GM19324 (cell line): Measurements from ENCODE around the gene CREBL2.
"Not testable (repeated sequence)": the region's sequence is repeated elsewhere in the genome, so short reads cannot be mapped to it uniquely, and the experiment has no call there.

ENCODE experiments used
- ATAC-seq: cut with Tn5 transposase; IDR thresholded peaks from one replicate; pipeline ENCODE4 v1.9.1; 2021; ENCODE audit warnings: mild to moderate bottlenecking, moderate library complexity; ENCODE audit not compliant: unreplicated experiment, low FRiP score

The CREBL2 gene

DNA sequence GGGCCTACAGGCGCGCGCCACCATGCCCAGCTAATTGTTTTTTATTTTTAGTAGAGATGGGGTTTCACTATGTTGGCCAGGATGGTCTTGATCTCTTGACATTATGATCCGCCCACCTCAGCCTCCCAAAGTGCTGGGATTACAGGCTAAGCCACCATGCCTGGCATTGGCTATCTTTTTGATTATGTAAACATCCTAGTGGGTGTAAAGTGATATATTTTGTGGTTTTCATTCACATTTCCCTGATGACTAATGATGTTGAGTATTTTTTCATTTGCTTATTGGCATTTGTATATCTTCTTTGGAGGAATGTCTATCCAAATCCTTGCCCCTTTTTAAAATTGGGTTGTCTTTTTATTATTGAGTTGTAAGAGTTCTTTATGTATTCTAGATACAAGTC, 16.3 kb downstream of the CREBL2 start:
- ATAC-seq: no peak

DNA sequence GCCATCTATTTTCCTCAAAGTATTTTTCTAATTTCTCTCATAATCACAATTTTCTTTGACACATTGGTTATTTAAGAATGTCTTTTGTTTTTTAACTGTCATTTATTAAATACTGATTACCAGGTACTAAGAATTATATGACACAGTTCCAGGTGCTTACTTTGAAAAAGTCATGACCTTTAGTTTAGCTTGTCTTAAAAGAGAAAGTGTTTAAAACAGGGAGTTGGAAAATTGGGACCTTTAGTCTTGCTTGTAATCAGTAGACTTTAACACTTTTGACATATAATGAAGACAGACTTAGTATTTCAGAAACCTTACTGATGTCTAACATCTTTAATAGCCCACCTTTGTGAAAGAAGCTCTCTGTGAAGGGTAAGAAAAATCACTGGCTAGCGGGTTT, 19.2 kb downstream of the CREBL2 start:
- ATAC-seq: no peak

DNA sequence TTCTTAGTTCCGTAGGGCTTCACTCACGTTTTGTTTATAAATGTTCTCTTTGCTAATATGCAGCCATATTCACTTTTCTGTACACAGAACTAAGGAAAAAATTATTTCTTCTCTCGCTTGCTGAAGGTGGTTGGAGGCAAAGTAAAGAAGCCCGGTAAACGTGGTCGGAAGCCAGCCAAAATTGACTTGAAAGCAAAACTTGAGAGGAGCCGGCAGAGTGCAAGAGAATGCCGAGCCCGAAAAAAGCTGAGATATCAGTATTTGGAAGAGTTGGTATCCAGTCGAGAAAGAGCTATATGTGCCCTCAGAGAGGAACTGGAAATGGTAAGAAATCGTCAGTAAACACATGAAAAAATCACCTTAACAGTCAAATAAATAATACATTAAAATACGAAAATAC, 24.0 kb downstream of the CREBL2 start:
- no peak for ATAC-seq

DNA sequence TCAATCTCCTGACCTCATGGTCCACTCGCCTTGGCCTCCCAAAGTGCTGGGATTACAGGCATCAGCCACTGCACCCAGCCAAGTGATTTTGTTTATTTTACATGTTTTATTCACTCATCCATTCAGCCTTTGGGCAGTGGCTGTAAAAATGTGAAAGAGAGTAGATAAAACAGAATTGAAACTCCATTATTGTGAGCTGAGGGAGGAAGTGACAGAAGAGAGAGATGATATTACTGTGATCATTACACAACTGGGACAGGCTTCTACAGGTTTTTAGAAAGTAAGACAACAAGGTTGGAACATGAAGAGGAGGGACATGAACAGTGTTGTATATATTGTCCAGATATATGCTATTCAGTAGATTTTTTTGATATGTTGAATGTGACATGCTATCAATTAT, 25.0 kb downstream of the CREBL2 start:
- ATAC-seq: no peak

DNA sequence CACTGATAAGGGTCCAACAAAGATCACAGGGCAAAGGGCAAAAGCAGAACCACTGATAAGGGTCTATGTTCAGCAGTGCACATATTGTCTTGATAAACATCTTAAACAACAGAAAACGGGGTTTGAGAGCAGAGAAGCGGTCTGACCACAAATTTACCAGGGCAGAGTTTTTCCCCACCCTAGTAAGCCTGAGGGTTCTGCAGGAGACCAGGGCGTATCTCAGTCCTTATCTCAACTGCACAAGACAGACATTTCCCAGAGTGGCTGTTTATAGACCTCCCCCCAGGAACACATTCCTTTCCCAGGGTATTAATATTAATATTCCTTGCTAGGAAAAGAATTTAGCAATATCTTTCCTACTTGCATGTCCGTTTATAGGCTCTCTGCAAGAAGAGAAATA, 28.3 kb downstream of the CREBL2 start:
- not testable (repeated sequence) for ATAC-seq

DNA sequence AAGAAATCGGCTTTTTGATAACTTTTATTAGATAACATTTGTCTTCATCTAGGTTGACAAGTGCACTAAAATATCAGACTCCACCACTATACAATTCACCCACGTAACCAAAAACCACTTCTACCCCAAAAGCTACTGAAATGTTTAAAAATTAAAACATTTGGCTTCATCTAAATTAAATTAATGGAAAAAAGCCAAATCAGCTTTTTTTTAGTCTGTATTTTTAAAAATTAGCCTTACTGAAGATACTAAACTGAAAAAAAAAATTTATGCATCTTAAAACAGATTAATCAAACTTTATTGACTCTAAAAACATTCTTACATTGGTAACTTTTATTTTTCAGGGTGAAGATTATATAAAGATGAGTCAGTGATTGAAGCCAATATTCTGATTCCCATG, 30.0 kb downstream of the CREBL2 start:
- no peak for ATAC-seq

DNA sequence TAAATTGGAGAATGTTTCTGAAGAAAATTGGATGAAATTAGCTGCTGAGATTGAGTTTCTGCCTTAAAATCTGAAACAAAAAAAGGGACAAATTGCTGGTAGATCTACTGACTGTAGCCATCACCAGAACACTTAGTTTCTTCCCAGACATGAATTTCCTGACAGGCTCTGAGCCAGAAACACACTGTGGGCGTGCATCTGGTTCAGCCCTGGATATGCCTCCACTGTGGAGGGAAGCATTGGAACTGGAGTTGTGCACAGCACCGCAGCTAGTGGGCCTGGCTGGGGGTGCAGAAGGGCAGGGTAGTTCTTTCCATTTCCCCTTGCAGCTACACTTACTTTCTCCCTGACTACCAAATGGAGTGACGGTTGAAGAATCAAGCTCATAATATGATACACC, 31.2 kb downstream of the CREBL2 start:
- no peak for ATAC-seq

DNA sequence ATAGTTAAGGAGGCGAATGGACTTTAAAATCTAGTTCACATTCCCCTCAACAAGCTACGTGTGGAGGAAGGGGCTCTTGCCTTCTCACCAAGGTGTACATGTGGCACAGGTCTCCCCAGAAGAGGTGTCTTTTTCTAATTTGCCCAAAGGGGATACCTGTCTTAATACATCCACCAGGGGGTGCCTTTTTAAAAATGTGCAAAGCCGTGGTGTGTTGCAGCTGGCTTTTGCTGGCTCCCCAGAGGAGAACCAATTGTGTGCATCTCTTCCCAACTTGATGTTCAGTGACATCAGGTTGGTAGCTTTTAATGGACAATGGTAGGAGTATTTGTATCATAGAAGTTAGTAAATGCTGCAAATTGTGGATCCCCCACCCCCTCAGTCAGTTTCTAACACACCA, 33.8 kb downstream of the CREBL2 start:
- no peak for ATAC-seq

DNA sequence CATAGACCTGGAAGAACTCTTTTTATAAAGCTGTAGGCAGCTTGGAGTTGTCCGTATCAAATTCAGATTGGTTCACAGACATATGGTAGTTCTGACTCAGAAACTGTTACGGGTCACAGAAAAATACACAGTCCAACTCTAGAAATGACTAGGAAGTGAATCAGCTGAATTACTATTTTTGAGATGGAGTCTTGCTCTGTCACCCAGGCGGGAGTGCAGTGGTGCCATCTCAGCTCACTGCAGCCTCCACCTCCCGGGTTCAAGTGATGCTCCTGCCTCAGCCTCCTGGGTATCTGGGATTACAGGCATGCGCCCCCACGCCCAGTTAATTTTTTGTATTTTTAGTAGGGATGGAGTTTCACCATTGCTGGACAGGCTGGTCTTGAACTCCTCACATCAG, 34.3 kb downstream of the CREBL2 start:
- ATAC-seq: not testable (repeated sequence)

DNA sequence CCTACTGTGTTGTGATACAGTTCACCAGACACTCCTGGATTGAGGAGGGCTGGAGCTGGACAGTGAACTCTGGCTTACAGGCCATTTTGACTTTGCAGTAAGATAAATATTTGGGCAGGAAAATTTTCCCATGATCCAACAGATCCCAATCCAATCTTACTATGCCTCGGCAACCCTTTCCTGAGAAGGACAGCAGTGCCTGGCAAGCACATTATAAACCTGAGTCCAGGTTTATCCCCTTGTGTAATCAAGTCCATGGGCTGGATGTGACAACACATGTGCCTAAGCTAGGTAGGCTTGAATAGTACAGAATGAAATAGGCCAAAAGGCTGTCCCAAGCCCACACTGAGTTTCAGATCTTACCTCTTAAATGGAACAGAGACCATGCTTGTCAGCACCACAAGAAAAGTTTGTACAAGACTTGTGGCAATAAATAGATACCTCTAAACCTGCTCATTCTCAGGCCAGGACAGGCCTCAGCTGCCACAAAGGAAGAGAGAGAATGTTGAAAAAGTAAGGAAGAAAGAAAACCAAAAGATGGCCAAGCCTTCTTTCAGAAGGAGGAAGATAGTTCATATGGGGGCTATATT, 34.9 kb downstream of the CREBL2 start:
- no peak for ATAC-seq

DNA sequence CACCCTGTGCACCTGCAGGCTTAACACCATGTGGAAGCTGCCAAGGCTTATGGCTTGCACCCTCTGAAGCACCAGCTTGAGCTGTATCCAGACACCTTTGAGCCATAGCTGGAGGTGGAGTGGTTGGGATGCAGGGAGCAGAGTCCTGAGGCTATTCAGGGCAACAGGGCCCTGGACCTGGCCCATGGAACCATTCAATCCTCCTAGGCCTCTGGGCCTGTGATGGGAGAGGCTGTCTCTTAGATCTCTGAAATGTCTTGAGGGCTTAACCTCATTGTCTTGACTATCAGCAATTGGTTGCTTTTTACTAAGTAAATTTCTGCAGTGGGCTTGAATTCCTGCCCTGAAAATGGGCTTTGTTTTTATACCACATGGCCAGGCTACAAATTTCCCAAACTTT, 36.6 kb downstream of the CREBL2 start:
- no peak for ATAC-seq

DNA sequence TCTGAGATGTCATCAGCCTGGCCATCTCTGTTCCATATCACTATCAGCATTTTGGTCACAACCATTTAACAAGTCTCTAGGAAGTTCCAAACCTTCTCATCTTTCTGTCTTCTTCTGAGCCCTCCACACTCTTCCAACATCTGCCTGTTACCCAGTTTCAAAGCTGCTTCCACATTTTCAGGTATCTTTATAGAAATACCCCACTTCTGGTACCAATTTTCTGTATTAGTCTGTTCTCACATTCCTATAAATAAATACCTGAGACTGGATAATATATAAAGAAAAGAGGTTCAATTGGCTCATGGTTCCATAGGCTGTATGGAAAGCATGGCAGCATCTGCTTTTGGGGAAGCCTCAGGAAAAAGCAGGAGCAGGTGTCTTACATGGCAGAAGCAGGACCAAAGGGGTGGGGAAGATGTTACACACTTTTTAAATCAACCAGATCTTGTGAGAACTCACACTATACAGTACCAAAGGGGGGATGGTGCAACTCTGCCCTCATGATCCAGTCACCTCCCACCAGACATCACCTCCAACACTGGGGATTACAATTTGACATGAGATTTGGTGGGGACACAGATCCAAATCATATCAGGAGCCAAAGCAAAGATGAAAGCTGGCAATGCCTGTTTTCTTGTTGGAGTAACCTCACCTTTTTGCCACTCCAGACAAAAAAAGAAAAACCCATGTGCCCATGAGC, 37.4 kb downstream of the CREBL2 start:
- no peak for ATAC-seq

DNA sequence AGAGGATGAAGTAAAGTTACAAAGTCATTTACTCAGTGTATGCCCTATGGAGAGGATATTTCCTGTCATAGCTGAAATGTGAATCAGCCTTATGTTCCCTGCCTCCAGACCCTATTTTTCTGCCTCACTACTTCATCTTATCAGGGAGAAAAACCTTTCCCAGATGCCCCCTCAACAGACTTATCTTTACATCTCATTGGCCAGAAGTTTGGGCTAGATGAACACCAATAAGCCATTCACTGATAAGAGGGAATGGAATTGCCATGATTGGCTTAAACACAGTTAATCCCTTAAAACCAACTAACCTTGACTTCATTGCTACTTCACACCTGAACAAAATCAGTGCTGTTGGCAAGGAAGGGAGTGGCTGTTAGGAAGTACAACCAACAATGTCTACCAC, 40.1 kb downstream of the CREBL2 start:
- ATAC-seq: no peak

DNA sequence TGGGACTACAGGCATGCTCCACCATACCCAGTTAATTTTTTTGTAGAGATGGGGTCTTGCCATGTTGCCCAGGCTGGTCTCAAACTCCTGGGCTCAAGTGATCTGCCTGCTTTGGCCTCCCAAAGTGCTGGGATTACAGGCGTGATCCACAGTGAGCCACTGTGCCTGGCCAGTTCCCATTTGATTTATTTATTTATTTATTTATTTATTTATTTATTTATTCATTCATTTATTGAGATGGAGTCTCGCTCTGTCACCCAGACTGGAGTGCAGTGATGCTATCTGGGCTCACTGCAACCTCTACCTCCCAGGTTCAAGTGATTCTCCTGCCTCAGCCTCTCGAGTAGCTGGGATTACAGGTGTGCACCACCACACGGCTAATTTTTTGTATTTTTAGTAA, 41.0 kb downstream of the CREBL2 start:
- ATAC-seq: not testable (repeated sequence)

DNA sequence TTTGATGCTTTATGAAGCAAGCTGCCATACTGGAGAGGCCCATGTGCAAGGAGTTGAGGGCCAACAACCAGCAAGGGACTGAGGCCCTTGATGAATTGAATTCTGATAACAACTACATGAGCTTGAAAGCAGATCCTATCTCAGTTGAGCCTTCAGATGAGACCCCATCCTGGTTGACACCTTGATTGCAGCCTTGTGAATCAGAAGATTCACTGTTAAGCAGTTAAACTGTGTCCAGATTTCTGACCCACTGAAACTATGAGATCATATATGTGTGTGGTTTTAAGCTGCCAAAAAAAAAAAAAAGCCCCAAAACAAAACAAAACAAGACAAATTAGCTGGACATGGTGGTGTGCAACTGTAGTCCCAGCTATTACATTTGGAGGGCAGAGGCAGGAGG, 42.2 kb downstream of the CREBL2 start:
- no peak for ATAC-seq

DNA sequence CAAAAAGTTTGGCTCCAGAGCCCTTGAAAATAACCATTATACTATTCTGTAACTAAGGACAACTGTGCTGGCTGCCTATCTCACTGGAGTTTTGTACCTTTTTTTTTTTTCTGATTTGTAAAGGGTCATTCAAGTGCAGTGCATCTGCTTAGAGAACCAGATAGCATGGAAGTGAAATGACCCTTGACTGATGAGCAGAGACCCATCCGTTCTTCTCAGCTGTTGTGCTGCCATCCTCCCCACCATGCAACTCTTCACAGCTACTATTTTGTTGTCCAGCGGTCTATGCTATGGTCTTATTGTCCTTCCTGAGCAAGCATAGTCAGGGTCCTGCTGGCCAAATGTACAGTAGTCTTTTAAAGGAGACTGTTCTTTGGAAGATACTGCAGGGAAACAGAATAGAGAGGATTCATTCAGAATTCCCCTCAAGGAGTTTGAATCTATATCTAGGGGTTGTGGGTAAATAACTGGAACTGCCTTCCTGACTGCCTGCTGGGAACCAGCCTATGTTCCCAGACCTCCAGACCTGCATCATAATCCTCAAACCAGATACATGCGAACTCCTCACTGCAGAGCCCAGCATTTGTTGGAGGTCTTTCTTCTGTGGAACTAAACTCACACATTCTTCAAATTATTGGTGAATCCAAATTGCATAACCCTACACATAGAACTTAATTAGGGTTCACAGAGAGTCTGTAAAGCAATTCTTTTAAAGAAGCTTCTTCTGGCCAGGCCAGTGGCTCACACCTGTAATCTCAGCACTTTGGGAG, 43.2 kb downstream of the CREBL2 start:
- no peak for ATAC-seq

DNA sequence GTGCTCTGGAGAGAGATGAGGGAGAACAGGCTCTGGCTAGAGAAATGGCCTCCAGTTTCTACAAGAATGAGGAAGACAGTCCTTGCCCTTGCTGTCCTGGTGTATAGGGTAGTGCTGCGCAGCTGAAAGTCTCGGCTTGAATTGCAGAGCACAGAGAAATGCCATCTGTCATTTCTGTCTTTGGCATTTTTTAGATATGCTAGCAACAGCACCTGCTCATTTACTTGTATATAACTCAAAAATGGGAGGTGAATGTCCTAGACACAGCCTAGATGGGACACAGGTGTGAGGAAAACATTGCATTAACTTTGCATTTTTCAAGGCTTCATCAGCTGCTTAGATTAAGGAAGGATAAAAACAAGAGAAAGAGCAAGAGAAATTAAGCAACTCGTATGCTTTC, 48.5 kb downstream of the CREBL2 start:
- no peak for ATAC-seq

DNA sequence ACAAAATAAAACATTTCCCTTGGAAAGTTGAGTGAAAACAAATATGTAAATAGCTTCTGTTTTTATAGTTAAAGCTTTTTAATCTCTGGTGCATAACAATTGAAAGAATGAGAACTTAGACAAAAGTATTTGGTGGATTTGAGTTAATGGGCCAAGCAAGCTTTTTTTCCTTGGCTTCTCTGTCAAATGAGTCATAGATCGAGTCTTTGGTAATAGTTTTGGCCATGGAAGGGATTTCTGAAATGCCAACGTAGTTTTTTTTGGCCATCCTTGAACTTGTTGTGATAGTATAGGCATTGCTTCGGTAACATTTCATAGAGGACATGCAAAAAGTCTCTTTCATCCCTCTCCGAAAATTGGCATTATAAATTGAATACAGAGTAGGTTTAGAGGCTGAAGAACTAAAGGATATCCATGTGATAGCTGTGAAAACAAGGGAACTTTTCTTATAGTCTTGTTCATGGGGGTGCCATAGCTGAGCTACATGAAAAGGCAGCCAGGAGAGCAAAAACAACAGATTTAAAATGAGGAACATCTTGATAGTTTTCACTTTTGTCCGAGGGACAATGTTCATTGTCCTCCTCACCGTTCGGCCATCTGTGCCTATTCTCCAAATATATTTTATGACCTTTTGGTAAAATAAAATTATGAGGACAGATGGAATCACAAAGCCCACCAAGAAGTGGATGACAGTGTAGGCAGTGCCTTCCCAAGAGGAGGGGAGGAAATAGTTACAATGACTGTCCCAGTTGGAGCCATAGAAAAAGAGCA, 49.6 kb downstream of the CREBL2 start:
- no peak for ATAC-seq

DNA sequence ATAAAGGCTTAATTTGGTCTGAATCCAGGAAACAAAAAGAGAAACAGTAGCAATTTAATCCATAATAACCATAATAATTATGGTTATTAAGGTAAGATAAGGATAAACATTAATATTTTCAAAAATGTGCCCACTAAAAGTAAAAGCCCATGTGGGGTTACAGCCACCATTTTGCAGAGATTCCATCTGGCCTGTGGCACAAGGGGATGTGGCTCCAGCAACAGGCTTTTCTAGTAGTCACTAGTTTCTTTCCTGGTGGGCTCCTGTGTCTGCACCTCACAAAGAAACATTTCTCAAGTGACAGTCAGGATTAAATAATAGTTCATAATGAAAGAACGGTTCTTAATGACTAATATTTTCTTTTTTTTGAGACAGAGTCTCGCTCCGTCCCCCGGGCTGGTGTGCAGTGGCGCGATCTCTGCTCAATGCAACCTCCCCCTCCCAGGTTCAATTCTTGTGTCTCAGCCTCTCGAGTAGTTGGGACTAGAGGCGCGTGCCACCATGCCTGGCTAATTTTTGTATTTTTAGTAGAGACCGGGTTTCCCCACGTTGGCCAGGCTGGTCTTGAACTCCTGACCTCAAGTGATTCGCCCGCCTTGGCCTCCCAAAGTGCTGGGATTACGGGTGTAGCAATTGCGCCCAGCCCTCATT, 52.1 kb downstream of the CREBL2 start:
- ATAC-seq: no peak

DNA sequence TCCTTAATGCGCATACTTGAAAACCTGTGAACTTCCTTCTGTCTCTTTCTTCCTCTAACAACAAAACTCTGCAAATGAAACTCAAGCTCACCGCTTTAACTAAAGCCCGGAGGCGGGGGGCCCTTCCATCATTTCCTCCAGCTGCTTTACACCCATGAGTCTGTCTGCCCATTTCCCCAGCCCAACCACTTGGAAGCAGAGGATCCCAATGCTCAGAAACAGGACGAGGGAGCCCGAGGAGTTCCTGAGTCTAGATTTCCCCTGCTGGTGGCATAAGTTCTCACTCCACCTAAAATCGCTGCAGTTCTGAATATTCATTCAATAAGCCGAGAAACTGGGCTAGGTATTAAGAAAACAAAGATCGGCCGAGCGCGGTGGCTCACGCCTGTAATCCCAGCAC, 53.5 kb downstream of the CREBL2 start:
- no peak for ATAC-seq

DNA sequence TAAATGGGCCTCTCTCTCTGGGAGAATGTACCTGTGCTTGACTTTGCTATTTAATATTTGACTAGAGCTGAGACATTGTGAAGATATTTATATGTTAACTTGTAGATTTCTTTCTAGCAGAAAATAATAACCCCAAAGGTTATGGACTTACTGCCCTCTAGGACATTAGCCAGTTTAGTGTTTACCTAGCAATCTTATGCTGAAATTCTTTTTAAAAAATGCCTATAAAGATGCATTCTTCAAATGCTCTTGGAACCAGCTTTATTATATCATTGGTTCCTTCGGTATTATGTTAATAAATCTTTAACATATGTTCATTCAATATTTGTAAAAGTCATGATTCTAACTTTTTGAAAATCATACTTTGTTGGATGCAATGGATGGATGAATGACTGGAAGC, 56.3 kb downstream of the CREBL2 start:
- no peak for ATAC-seq
